WI38 (cell line): Measurements from ENCODE around the gene PPP2R1B.

Experiments used
- H3K4me3 ChIP-seq: 2 replicates; pipeline ENCODE4 v1.5.1; 2011; ENCODE audit warnings: low read depth, mild to moderate bottlenecking, control low read depth, low read length
- TF ChIP-seq, protein P1 (sequence below): IDR thresholded peaks from 2 replicates; pipeline ENCODE4 v1.5.1; 2012; ENCODE audit warnings: low read depth, mild to moderate bottlenecking, control low read depth, low read length

The PPP2R1B gene

DNA sequence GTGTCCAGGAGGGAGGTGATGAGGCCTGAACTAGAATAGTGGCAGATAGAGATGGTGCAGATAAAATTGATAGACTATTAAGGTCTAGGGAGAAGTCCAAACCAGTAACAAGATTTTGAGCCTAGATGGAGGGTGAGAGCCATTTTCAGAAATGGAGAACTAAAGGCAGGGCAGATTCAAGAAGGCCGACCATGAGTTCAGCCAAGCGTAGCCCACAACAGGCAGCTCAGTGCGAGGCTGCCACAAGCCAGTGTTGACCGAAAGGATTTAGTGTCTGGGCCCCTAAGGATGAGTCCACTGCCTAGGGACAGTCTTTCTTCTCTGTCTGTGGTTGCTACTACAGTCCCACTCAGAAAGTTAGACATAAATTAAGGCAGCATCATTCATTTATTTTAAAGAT is 51.7 kb downstream of the PPP2R1B start:
- no peak overlapping the region for H3K4me3 ChIP-seq
- TF ChIP-seq, protein P1, sequence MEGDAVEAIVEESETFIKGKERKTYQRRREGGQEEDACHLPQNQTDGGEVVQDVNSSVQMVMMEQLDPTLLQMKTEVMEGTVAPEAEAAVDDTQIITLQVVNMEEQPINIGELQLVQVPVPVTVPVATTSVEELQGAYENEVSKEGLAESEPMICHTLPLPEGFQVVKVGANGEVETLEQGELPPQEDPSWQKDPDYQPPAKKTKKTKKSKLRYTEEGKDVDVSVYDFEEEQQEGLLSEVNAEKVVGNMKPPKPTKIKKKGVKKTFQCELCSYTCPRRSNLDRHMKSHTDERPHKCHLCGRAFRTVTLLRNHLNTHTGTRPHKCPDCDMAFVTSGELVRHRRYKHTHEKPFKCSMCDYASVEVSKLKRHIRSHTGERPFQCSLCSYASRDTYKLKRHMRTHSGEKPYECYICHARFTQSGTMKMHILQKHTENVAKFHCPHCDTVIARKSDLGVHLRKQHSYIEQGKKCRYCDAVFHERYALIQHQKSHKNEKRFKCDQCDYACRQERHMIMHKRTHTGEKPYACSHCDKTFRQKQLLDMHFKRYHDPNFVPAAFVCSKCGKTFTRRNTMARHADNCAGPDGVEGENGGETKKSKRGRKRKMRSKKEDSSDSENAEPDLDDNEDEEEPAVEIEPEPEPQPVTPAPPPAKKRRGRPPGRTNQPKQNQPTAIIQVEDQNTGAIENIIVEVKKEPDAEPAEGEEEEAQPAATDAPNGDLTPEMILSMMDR = no peak

DNA sequence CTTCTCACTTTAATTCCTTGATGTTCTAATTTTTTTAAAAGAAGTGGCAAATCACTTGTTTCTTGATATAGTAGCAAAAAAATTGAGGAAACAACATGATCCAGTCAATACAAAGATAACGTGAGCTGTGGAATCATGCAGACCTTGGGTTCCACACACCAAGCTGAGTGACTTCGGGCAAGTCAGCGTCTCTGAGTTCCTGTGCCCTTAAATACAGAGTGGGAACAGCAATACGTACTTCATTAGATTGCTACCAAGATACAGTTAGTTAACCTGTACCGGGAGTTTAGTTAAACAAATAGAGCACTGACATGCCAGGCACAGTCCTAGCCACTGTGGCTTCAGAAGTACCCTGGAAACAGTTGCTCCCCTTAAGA is 58.5 kb downstream of the PPP2R1B start:
- no peak overlapping the region for H3K4me3 ChIP-seq

DNA sequence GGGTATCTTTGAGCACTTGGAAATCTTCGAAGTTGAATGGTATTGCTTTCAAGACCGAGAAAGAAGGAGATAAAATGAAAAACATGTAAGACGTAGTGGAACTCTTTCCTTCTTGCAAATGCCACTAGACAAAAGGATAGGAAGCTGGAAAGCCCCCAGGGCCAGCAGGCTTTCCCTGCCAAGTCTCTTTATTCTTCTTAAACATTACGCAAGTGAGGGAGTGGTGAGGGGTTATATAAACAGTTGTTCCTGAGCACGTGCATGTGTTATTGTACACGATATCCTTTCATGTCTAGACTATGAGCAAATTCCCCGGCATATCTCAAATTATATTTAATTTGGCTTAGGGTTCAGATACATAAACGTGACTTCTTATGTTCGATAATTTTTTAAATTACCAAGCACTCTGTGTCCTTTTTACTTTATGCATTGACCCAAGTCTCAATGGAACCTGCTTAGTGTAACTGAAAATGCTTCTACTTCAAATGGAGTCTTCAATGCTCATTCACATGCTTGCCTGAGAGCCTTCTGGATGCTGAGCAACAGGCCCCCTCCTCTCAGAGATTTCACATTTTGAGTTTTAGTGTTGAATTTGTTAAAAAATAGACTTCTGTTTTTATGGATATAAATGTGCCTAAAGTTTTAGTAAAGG is 59.0 kb downstream of the PPP2R1B start:
- TF ChIP-seq, protein P1 = no peak
- H3K4me3 ChIP-seq = no peak overlapping the region

More for the DNA sequence above, 58.5 kb downstream of the PPP2R1B start:
- TF ChIP-seq, protein P1 = no peak

DNA sequence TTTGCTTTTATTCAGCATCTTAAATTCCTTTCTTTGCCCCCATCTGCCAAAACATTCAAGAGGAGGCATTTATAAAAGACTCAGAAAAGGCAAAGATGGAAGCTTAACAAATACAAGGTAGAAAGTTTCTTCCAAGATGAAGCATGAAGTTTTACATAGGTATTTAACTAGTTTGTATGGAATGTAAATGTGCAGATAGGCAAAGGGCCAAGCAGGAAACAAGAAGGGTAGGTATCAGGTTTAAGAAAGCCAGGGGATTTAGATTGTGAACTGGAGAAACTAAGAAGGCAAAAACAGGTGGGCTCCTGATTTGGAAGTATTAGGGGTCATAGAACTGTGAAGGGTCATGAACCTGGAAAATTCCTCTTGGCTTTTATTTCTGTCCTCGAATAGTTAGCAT is 62.6 kb downstream of the PPP2R1B start:
- H3K4me3 ChIP-seq = no peak overlapping the region
- TF ChIP-seq, protein P1 = no peak

DNA sequence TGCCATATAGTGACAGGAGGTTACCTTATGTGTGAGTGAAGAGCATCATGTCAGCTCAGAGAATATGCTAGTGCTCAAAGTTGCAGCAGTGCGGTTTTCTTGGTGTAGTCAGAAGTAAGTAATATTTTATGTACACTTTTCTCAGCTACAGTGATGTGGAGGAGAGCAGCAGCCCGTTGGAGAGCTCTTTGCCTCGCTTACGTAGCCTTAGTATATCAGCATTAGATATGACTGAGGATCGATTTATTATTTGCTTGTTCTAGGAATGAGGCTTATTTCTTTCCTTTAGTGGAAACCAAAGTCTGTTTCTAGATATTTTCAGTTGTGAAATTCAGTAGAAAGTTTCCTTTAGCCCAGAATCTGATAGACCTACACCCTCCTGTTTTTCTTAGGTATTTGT is 63.6 kb downstream of the PPP2R1B start:
- TF ChIP-seq, protein P1 = no peak
- H3K4me3 ChIP-seq = no peak overlapping the region

DNA sequence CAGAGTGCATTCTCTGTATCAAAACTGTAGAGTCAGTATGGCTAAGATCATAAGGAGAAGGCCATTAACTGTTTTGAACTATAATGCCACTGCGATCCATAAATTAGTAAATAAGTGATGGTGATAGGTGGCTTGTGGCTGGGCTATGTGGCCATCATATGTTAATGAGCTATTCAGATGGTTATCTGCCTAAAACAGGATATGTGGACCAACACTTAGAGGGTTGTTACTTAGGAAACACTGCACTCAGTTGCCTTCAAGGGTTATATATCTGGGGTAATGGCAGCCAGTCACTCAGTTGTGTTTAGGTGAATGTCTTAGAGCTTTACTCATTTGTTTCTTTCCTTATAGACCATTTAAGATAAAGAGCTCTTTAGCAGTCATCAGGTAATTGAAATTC is 66.0 kb downstream of the PPP2R1B start:
- TF ChIP-seq, protein P1 = no peak
- H3K4me3 ChIP-seq = no peak overlapping the region

DNA sequence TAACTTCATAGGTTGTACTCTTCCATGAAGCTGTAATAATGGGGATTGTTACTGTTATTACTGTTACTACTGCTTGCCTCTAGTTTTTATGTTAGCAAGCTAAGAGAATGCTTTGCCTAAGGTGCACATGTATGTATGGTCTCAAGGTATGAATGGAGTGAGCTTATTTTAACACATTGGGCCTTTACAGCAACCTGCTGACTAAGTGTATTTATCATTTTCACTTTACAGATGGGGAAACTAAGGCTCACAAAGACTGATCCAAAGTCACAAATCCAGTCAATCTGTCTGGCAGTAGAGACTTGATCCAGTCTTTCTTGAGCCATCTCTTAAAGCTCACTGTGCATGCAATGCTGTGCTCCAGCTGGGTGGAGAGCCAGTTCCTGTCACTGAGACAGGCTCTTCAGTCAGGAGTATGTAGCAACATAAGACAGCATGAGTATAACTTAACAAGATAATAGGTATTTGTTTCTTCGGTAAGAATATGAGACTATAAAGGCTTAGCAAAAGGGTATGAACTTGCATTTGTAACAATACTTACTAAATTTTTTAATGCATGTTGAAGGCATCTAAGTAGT is 66.5 kb downstream of the PPP2R1B start:
- TF ChIP-seq, protein P1 = no peak
- no peak overlapping the region for H3K4me3 ChIP-seq
